Common myeloid progenitor, CD34-positive (primary cell): ENCODE data around the gene C20orf141.

Source experiments
- CTCF ChIA-PET: fragments of 350-600 bp; sonication (Branson Sonifier 250); formaldehyde crosslinking; loops from one replicate; lab custom pipeline; 2021; ENCODE audit warnings: antibody characterized with exemption; lab: Charles Lee
- POLR2A ChIA-PET: fragments of 350-600 bp; sonication (Branson Sonifier 250); formaldehyde crosslinking; loops from one replicate; lab custom pipeline; 2021; ENCODE audit warnings: antibody characterized with exemption; lab: Charles Lee
- DNase-seq, 3 donors: peaks; one replicate each; pipeline versions ENCODE4 v3.0.0 to v3.0.0-alpha.2; 2013
- H3K27ac ChIP-seq, 2 experiments: 1 replicate in 1 of 2; 2 replicates in 1 of 2; pipeline ENCODE4 v1.7.0; 2013; ENCODE audit warnings: inconsistent platforms in 2 of 2, low read length in 2 of 2, mild to moderate bottlenecking in 2 of 2, low read depth in 1 of 2, moderate library complexity in 1 of 2; ENCODE audit not compliant: severe bottlenecking in 2 of 2, insufficient read depth in 1 of 2, poor library complexity in 1 of 2
- H3K27me3 ChIP-seq, 5 experiments: replicated peaks in 2 of 5; 1 replicate in 3 of 5; 2 replicates in 2 of 5; pipeline versions ENCODE4 v1.6.1 to v1.7.0; 2013; ENCODE audit warnings: low read length in 4 of 5, mild to moderate bottlenecking in 2 of 5, moderate library complexity in 2 of 5, inconsistent platforms in 1 of 5; ENCODE audit not compliant: insufficient read depth in 5 of 5, control insufficient read depth in 4 of 5
- H3K36me3 ChIP-seq, 4 experiments: 1 replicate in 2 of 4; 2 replicates in 2 of 4; pipeline versions ENCODE4 v1.6.1 to v1.7.0; 2013; ENCODE audit warnings: low read length in 3 of 4, control low read depth in 1 of 4, mild to moderate bottlenecking in 1 of 4; ENCODE audit not compliant: control insufficient read depth in 4 of 4, insufficient read depth in 4 of 4
- H3K4me1 ChIP-seq, 4 experiments: 1 replicate in 3 of 4; 2 replicates in 1 of 4; pipeline versions ENCODE4 v1.6.1 to v1.7.1; 2013; ENCODE audit warnings: low read length in 3 of 4, mild to moderate bottlenecking in 3 of 4, control low read depth in 1 of 4, inconsistent platforms in 1 of 4, moderate library complexity in 1 of 4; ENCODE audit not compliant: control insufficient read depth in 4 of 4, insufficient read depth in 4 of 4; ENCODE audit errors: control extremely low read depth in 1 of 4
- H3K4me3 ChIP-seq, 7 experiments: 1 replicate in 4 of 7; 2 replicates in 3 of 7; pipeline versions ENCODE4 v1.5.1 to v1.7.0; 2013; ENCODE audit warnings: mild to moderate bottlenecking in 7 of 7, low read length in 6 of 7, moderate library complexity in 6 of 7, inconsistent platforms in 2 of 7, low read depth in 2 of 7, control low read depth in 1 of 7; ENCODE audit not compliant: insufficient read depth in 4 of 7, control insufficient read depth in 1 of 7; ENCODE audit errors: extremely low read depth in 1 of 7
- H3K9me3 ChIP-seq, 5 experiments: 1 replicate in 4 of 5; 2 replicates in 1 of 5; pipeline versions ENCODE4 v1.6.1 to v1.7.1; 2013; ENCODE audit warnings: low read length in 4 of 5, mild to moderate bottlenecking in 2 of 5, inconsistent platforms in 1 of 5, low read depth in 1 of 5, moderate library complexity in 1 of 5; ENCODE audit not compliant: control insufficient read depth in 4 of 5, insufficient read depth in 2 of 5; ENCODE audit errors: control extremely low read depth in 1 of 5
- WGBS: methylation state at CpG from one replicate; pipeline ENCODE4 v1.1.5; 2013; ENCODE audit not compliant: insufficient coverage; 5-methylcytosine and 5-hydroxymethylcytosine counted together

Gene C20orf141

GRCh38 chr20:2794866-2795447, 19.8 kb upstream of the C20orf141 start:
- peaks cover 5 to 58% (median 45%) of the 10 kb centered on the region in 4 experiments for H3K36me3 ChIP-seq
- DNase-seq = no peak
- ChIA-PET POLR2A (interaction anchor here (1.3 kb wide), 1 partner anchor 17 kb away, joined by 3 read pairs; no protein-coding TSS in a partner anchor), CTCF (interaction anchor here (0.9 kb wide), 1 partner anchor 41 kb away, joined by 3 read pairs; no protein-coding TSS in a partner anchor)
- H3K27me3 ChIP-seq = no peaks in the 10 kb centered on the region
- no peak overlapping the region for H3K27ac ChIP-seq
- H3K9me3 ChIP-seq = no peaks in the 10 kb centered on the region
- H3K4me3 ChIP-seq = no peak overlapping the region
- WGBS = 83% methylated on average over 9 of the region's 11 CpGs
- peaks cover 0 to 25% (median 21%) of the 10 kb centered on the region in 4 experiments for H3K4me1 ChIP-seq

DNA sequence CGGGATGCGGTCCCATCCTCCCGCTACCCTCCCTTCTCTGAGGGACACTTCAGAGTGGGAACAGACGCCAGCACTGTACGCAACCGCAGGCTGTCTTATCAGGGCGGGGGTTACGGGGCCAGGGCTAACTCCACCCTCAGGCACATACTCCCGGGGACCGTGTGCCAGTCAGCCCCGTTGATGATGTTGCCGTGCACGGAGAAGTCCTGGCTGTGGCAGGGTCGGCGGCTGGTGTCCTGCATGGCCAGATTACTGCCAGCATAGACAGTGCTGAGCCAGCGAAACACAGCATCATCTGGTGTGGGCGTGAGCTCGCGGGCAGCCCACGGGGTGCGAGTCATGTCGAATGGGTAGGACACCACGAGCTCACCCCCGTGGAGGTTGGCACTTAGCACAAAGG, 19.3 kb upstream of the C20orf141 start:
- Histone ChIP-seq H3K9me3 (no peaks in the 10 kb centered on the region), H3K4me1 (peaks cover 0 to 28% (median 24%) of the 10 kb centered on the region in 4 experiments), H3K27ac (no peak overlapping the region), H3K4me3 (no peak overlapping the region), H3K36me3 (peaks cover 5 to 58% (median 45%) of the 10 kb centered on the region in 4 experiments), H3K27me3 (no peaks in the 10 kb centered on the region)
- WGBS = 97% methylated on average over 24 of the region's 24 CpGs
- CTCF ChIA-PET = interaction anchor here (1.4 kb wide), 1 partner anchor 57 kb away, joined by 4 read pairs; no protein-coding TSS in a partner anchor
- POLR2A ChIA-PET = no interaction called here
- DNase-seq = peak in 1 of 3 donors; percentile 16

GRCh38 chr20:2796011-2796660, 18.7 kb upstream of the C20orf141 start:
- Histone ChIP-seq H3K27me3 (no peaks in the 10 kb centered on the region), H3K9me3 (no peaks in the 10 kb centered on the region), H3K36me3 (peaks cover 5 to 58% (median 45%) of the 10 kb centered on the region in 4 experiments), H3K4me1 (peaks cover 0 to 31% (median 28%) of the 10 kb centered on the region in 4 experiments), H3K4me3 (no peak overlapping the region), H3K27ac (no peak overlapping the region)
- DNase-seq = no peak
- CTCF ChIA-PET = interaction anchor here (1.4 to 1.5 kb wide), 2 partner anchors 8 to 56 kb away, joined by 4 to 5 read pairs; no protein-coding TSS in a partner anchor
- 99% methylated on average over 20 of the region's 20 CpGs for WGBS
- POLR2A ChIA-PET = interaction anchor here (0.6 kb wide), 1 partner anchor 23 kb away, joined by 3 read pairs; no protein-coding TSS in a partner anchor

GRCh38 chr20:2797136-2797983, 17.4 kb upstream of the C20orf141 start:
- H3K4me3 ChIP-seq = no peak overlapping the region
- DNase-seq = no peak
- no peaks in the 10 kb centered on the region for H3K27me3 ChIP-seq
- H3K36me3 ChIP-seq = peaks cover 5 to 58% (median 45%) of the 10 kb centered on the region in 4 experiments
- CTCF ChIA-PET = interaction anchor here (1.5 to 2.8 kb wide), 2 partner anchors 9 to 53 kb away, joined by 5 to 14 read pairs; no protein-coding TSS in a partner anchor
- H3K4me1 ChIP-seq = peaks cover 0 to 42% (median 38%) of the 10 kb centered on the region in 4 experiments
- POLR2A ChIA-PET = interaction anchor here (0.6 kb wide), 1 partner anchor 24 kb away, joined by 3 read pairs; no protein-coding TSS in a partner anchor
- H3K9me3 ChIP-seq = no peaks in the 10 kb centered on the region
- H3K27ac ChIP-seq = no peak overlapping the region
- 68% methylated on average over 13 of the region's 16 CpGs for WGBS

DNA sequence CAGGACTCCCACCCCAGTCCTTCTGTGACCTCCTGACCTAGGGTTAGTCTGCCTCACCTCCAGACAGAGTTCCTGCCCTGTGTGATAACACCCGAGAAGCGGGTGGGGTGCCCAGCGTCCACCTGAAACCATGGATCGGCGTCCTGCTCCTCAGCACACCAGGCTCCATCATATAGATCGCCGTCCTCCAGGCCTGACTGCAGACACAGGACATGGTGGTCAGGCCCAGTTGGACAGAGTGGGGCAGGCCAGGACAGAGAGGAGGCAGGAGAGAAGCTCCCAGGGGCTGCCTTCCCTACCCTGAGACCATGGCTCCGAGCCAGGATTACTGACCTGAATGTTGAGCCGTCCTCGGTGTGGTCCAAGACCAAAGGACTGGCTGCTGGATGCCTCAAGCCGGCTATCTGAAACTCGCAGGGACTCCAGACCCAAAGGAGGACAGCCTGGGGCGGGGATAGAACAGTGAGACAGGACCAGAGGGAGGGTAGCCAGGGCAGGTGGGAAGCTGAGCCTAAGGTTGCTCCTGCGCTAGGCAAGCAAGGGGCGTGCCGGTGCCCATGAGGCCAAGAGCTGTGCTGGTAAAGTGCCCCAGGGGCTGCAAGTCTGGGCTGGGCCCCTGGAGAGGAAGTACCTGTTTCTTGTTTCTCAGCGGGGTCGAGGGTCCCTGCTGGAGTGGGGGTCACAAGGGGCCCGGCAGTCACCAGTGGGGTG, 16.5 kb upstream of the C20orf141 start:
- Histone ChIP-seq H3K9me3 (no peaks in the 10 kb centered on the region), H3K4me1 (peaks cover 0 to 43% (median 38%) of the 10 kb centered on the region in 4 experiments), H3K27ac (no peak overlapping the region), H3K4me3 (peak overlapping the region in 1 of 7 experiments; percentile 93), H3K27me3 (no peaks in the 10 kb centered on the region), H3K36me3 (peaks cover 5 to 56% (median 44%) of the 10 kb centered on the region in 4 experiments)
- POLR2A ChIA-PET = interaction anchor here (0.6 to 1.8 kb wide), 2 partner anchors 54 to 109 kb away, joined by 4 to 6 read pairs; no protein-coding TSS in a partner anchor
- no peak for DNase-seq
- 86% methylated on average over 19 of the region's 19 CpGs for WGBS
- CTCF ChIA-PET = interaction anchor here (1.5 to 2.8 kb wide), 3 partner anchors 10 to 53 kb away, joined by 5 to 14 read pairs (median 7); no protein-coding TSS in a partner anchor

DNA sequence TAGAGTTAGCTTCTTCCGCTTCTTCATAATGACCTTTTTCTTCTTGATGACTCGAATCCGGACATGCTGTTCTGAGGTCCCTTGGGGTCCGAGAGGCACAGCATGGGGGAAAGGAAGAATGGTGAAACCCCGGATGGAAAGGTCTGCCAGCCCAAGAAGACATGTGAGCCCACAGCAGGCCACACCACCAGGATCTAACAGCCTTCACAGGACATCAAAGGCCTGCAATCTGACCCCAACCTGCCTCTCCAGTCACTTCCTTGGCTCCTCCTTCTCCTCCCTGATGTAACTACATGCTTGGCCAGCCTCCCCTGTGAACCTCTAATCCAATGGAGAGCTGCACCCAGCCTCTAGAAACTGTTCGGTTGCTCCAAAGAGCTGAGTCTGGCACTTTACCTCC, 16.0 kb upstream of the C20orf141 start:
- Histone ChIP-seq H3K4me1 (peaks cover 0 to 43% (median 38%) of the 10 kb centered on the region in 4 experiments), H3K9me3 (no peaks in the 10 kb centered on the region), H3K4me3 (peak overlapping the region in 5 of 7 experiments; percentile 4 to 95 (median 93)), H3K27ac (no peak overlapping the region), H3K36me3 (peaks cover 5 to 51% (median 42%) of the 10 kb centered on the region in 4 experiments), H3K27me3 (no peaks in the 10 kb centered on the region)
- POLR2A ChIA-PET = interaction anchor here (0.6 to 2.5 kb wide), 3 partner anchors 53 to 110 kb away, joined by 4 to 6 read pairs (median 6); no protein-coding TSS in a partner anchor
- CTCF ChIA-PET = interaction anchor here (0.9 to 2.8 kb wide), 3 partner anchors 10 to 57 kb away, joined by 4 to 14 read pairs (median 7); no protein-coding TSS in a partner anchor
- 91% methylated on average over 2 of the region's 6 CpGs for WGBS
- DNase-seq = peak in 1 of 3 donors; percentile 26
